Muscle of arm (tissue), 12 donors: ENCODE data around the gene PPM1A. TPM values are rescaled to one million over a fixed set of nuclear protein-coding genes. Genes with fewer than 3 reads are reported as not detected.
"Not testable (repeated sequence)": the region's sequence is repeated elsewhere in the genome, so short reads cannot be mapped to it uniquely, and the experiment has no call there.

Experiments
- DNase-seq: peaks from one replicate; pipeline ENCODE4 v3.0.0-alpha.2; 2013
- polyA plus RNA-seq, 12 donors: library from polyadenylated mRNA; unstranded; fragments of 120-200 nt; gene quantifications; one replicate each; pipeline ENCODE4 v1.2.1, GENCODE V29; 2013; ENCODE audit not compliant: insufficient read length in 12 of 12

The PPM1A gene
- polyA plus RNA-seq, 12 donors: 50.3 to 89.7 (median 72.6) TPM; not detected in 1

DNA sequence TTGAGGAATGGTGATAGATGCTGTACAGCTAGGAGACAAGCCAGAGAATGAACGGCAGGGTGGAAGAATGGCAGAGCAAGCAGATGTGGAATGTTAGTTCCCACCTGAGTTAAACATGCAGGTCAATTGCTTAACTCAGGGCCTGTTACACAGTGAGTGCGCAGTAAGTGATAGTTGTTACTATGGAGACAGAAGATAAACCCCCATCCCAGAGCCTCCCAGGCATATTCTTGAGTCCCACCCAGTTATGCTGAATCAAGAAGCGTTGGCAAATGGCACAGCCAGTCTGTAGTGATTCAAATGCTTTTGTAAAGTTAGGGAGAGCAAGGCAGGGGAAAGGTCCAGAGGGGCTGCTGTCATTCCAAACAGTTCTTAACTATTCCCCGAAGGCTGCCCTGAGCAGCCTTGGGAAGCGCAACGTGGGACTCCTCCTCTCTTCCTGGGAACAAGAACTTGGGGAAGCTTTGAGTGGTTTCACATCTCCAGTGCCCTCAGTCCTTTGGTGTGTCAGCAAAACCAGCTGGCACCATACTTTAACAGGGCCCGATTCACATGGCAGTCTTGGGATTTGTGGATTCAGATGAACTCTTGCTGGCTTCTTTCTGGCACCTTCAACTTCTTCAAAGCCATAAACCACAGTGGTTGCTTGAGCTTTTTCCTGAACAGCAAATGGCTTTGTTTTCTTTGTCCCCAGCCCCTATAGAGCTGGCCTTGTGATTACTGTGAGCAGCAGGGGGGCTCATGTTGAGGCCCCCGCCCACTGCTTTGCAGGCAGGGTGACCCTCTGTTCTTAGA, 66.4 kb downstream of the PPM1A start:
- DNase-seq: no peak

DNA sequence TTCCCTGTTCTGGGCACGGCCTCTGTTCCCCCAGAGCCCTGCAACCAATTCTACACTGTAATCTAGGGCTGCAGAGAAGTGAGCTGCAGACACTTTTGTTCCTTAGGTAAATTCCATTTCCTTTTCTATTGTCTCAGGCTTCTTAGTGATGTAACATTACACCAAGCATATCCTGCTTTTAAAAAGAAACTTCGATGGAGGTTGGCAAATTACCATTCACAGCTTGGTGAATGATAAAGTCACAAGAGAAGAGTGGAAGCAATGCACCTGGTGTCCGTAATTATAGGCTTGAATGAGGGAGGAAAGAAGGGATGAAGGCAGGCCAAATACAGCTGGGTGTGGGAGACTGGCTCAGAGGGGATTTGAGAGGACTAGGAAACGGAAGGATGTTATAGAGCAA, 68.6 kb downstream of the PPM1A start:
- no peak for DNase-seq

DNA sequence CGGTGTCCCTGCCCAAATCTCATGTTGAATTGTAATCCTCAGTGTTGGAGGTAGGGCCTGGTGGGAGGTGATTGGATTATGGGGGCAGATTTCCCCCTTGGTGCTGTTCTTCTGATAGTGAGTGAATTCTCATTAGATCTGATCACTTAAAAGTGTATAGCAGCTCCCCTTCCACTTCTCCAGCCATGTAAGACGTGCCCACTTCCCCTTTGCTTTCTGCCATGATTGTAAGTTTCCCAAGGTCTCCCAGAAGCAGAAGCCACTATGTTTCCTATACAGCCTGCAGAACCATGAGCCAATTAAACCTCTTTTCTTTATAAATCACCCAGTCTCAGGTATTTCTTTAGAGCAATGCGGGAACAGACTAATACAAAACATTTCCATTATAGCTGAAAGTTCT, 71.8 kb downstream of the PPM1A start:
- not testable (repeated sequence) for DNase-seq

DNA sequence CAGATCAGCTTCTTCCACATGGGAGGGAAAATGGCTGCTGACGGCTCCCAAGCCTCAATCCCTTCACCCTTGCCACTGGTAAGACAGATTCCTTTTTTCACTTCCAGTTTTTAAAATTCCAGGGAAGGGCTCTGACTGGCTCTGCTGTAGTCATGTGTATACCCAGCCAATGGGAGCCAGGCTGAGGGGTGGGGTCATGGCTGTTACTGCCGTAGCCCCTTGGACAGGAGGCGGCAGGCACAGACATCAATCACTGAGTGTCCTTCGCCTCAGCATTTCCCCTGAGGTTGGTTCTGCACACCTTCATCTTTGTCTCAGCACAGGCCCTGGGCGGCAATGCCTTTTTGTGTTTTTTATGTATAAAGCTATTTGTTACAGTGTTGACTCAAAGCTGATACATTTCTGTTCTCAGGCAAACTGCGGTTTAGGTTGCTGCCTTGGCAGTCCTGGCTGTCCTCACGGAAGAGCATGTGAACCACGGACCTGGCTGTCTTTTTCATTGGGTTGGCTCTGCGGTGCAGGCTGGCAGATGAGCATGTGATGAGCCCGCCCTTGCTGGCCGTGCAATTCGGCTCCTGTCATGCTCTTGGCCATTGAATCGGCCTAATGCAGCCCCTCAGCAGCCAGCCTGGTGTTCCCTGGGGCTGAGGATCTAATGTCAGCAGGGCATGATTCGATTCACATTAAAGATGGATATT, 74.3 kb downstream of the PPM1A start:
- DNase-seq: no peak

DNA sequence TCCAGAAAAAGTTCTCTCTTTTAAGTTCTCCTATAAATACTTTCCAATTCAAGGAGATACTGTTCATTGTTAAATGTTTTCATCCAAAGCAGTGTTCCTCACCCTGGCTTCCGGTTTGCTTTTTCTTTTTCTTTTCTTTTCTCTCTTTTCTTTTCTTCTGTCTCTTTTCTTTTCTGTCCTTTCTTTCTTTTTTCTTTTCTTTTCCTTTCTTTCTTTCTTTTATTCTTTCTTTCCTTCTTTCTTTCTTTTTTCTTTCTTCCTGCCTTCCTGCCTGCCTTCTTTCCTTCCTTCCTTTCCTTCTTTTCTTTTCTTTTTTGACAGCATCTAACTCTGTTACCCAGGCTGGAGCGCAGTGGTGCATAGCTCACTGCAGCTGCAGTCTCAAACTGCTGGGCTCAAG, 75.8 kb downstream of the PPM1A start:
- no peak for DNase-seq

DNA sequence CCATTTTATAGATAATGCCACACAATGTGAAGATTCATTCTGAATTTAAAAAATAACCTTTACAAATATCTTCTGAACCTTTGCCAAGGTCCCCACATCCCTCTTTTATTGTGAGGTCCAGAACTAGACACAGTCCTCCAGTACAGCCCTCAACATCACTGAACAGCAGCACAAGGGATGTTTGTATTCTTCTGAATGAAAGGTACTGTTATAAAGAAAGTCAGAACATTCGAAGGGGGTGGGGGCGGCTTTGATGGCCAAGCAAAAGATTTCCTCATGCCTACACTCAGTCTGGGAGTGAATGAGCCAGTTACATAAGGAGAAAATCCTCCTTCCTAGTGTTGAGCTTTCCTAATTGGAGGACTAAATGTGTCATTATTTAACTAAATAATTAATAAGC, 77.3 kb downstream of the PPM1A start:
- no peak for DNase-seq

DNA sequence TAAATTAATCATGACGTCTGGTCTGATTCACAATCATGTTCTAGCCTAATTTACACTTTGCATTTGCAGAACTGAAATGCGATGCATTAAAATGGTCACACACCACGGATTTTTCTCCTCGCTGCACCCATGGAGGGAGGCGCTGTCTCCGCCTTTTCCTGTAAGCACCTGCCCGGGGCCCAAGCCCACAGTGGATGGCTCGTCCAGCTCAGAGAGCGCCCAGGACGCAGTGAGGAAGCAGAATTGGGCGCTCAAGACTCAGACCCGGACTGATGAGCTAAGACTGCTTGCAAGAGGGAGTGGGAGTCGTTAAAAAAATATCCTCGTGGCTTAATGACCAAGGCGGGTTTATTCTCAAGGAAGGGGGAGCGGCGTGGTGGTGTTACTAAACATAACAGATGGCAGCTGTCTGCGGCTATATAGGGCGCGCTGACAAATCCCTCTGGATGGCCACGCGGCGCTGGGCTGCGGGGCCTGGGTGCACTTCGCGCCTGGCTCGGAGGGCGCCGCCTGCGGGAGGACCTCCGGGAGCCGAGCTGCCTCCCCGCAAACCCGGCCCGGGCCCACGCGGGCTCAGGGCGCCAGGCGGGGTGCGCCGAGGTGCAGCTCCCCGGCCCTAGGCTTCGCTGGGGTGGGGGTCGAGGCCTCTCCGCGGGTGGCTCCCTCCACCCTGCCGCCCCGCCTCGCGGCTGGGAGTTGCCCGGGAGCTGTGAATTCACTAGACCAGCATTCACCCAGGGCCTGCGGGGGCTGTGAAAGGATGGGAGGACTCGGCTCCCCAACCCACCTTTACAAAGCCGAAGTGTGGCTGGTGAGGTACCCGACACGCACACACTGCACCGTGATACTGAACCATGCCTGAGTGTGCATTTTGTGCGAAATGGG, 78.7 kb downstream of the PPM1A start:
- no peak for DNase-seq

DNA sequence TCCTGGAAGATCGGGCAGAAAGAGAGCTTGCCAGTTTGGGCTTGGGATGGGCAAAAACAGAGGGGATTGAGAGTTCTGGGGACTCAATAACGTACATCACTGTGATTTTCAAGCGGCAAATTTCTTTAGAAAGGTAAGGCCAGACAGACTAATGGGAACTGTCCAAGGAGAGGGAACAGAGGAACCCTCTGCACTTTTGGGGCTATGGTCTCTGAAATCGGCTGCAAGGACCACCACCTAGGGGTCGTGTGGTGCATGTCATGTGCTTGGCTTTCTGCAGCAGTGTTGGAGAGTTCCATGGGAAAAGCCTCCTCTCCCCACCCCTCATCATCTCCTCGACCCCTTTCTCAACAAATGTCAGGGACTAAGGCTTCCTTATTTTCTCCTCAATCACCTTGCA, 79.6 kb downstream of the PPM1A start:
- no peak for DNase-seq

DNA sequence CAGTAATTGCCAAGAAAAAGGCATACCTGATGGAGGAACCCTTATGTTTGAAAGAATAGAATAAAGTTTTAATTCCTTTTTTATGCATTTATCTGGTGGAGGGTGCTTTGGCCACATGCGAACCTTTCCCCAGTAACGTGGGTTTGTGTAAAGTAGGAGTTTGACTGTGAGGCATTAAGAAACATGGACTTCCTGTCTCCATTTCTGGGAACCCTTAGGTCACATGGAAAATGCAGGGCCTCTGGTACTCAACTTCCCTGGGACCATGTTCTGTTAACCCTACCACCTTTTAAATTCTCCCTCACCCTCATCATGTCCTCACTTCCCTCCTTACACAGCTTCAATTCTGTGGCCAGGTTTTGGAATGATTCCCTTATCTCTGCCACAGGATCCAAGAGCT, 80.3 kb downstream of the PPM1A start:
- DNase-seq: no peak

DNA sequence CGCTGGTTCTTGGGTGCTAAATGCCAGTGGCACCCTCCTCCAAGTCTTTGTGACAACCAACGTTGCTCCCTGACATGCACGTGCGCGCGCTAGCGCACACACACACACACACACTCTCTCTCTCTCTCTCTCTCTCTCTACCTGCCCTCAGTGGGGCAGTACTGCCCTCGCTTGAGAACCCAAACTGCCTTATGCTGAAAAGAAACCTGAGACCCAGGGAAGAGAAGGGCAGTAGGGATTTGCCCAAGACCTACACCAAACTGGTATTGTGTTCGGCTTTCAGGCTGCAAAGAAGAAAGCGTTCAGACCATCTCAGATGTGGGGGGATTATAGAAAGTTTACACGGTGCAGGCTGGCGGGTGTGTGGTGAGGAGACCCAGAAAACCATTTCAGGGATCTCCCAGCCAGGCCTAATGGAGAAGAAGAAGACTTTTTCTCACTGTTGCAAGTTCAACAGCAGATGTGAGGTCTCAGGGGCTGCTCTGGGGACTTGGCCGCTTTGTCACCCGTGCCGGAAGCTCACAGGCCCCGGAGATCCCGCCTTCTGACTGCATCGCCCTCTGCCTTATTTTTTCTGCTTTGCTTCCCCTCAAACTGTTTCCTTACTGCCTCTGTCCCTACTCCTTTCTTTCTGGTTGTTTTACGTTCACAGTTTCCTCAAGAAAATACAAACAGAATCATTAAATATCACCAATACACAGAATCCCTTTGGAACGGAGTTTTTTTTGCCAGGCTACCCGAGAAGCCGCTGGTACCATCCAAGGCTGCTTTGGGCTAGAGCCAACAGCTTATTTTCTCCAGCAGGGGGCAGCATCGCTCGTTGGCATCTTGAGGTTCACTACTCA, 82.4 kb downstream of the PPM1A start:
- peak; percentile 61 for DNase-seq

DNA sequence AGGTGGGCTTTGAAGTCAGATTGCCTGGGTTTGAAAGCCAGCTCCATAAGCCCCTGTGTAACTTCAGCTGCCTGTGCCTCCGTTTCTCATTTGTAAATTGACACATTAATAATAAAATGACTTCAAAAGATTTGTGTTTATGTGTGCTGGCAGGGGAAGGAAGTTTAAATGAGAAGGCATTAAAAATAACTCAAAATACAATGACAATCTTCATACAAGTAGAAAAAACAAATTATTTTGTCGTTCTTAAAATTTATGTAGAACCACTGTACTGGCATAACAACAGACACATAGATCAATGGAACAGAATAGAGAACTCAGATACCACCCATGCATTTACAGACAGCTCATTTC, 83.0 kb downstream of the PPM1A start:
- DNase-seq: no peak

DNA sequence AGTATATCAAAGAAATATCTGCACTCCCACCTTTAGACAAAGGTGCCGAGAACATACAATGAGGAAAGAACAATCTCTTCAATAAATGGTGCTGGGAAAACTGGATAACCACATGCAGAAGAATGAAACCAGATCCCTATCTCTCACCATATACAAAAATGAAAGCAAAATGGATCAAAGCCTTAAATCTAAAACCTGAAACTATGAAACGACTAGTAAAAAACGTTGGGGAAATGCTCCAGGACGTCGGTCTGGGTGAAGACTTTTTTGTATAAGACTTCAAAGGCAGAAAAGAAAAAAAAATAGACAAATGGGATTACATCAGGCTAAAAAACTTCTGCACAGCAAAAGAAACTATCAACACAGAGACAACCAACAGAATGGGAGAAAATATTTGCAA, 83.8 kb downstream of the PPM1A start:
- no peak for DNase-seq

DNA sequence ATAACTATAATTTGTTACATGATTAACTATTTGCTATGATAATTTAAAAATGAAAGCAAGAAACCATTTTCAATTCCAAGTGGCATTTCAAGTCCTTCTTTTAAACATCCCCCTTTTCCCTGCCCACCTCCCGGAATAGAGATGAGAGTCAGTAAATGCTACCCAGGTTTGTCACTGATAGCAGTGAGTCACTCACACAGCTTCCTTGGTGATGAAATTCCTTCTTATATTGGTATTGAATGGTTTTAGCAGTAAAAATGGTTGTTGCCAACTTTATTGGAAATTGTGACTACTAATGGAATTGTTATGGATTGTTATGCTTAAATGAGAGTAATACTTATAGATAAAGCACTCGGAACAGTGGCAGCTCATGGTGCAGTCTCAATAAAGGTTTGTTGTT, 90.5 kb downstream of the PPM1A start:
- no peak for DNase-seq

DNA sequence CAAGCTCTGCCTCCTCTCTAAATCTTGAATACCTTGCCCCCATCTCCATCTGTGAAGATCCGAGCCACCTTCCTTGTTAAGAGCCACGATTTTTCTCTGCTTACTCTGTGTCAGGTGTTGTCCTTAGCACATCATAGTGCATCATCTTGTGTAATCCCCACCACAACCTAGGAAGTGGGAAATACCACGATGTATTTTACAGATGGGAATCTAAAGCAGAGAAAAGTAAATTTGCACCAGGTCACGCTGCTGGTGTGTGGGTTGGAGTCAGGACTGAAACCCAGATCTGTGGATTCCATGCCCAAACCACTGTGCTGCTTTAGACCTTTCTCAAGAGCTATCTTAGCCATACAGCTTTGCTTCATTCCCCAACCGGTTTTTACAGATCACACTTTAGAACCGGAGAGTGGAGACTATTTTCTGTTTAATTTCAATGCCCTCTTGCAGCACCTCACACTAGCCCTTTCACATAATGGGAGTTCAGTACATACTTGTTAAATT, 94.6 kb downstream of the PPM1A start:
- no peak for DNase-seq

DNA sequence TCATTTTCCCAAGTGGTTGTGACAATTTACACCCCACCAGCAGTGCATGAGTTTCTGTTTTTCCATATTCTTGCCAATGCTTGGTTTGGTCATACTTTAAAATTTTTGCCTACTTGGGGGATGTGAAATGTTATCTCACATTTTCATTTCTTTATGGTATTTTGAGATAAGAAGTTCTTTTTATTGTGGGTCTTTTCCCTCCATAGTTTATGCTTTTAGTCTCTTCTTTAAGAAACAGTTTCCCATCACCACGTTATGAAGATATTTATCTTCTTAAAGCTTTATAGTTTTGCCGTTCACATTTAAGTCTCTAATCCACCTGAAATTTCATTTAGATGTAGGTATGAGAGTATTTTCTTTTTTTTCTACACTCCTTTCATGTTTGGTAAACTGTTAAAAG, 95.7 kb downstream of the PPM1A start:
- DNase-seq: no peak

DNA sequence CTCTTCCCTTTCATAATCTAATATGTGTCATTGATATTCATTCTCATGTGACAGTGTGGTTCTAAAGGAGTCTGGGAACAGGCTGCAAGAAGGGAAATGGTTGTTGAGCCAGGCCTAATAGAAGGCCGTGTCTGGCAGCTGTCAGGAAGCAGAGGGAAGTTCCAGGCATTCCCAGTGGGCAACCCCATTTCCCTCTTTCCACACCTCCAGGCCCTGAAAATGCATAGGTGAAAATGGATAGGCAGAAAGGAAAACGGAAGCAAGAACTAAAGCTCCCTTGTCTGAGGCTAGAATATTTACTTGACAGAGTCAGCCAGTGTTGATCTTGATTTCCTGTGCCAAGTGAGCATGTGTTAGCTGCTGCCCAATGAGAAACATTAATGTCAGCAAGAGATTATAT, 97.7 kb downstream of the PPM1A start:
- no peak for DNase-seq

DNA sequence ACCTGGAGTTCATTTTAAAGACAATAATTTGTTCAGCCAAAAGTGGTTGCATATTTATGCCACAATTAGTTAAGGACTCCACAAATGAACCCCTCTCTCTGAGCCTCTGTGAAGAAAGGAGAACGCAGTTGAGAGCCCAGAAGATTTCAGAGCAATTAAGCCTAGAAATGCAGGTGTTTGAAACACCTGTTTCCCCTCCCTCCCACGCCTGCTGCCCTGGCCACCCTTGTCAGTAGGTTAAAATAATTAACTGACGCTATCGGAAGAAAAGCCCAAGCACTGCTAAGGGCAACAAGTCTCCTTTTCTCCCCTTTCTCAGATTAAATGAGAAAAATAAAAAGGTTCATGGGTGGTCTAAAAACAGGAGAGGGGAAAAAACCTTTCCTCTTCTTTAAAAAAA, 99.2 kb downstream of the PPM1A start:
- no peak for DNase-seq
